GM19025 (cell line): ENCODE measurements around the gene PPFIBP1.
"Not testable (repeated sequence)": the region's sequence is repeated elsewhere in the genome, so short reads cannot be mapped to it uniquely, and the experiment has no call there.

Experiments used
- ATAC-seq: cut with Tn5 transposase; IDR thresholded peaks from one replicate; pipeline ENCODE4 v1.9.1; 2021; ENCODE audit warnings: mild to moderate bottlenecking, low read depth, moderate library complexity; ENCODE audit not compliant: unreplicated experiment

The PPFIBP1 gene

DNA sequence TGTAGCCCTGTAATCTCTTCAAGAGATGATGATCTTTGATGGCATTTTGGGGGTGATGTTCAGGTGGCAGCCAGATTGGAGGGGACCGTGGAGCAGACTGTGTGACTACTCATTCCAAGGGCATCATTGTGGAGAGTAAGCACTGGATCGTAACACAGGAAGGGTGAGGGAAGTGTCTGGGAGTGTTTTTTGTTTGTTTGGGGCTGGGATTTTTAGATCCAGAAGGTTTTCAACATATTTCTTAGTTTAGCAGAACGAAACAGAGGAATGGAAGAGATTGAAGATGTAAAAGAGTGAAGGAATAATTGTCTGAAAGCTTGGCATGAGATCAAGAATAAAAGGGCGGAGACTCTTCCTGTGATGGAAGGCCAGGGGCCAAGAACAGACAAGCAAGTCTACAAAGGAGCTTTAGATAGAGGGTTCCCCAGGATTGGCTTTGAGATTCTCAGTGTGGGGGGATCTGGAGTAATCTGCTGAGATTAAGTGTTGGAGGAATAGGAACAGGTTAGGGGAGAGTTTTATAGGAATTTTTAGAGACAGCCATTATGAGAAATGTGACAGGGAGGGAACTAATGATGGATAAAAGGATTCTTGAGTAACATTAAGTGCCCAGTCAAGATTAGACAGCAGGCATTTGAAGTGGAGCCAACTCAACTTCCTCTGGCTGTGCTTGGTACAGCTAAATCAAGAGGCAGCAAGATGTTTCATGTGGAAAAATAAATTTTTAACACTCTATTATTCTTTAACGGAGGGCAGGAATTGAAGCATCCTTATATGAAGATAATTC, 92.5 kb downstream of the PPFIBP1 start:
- no peak for ATAC-seq

GRCh38 chr12:27618836-27619235, 94.8 kb downstream of the PPFIBP1 start:
- ATAC-seq = no peak

DNA sequence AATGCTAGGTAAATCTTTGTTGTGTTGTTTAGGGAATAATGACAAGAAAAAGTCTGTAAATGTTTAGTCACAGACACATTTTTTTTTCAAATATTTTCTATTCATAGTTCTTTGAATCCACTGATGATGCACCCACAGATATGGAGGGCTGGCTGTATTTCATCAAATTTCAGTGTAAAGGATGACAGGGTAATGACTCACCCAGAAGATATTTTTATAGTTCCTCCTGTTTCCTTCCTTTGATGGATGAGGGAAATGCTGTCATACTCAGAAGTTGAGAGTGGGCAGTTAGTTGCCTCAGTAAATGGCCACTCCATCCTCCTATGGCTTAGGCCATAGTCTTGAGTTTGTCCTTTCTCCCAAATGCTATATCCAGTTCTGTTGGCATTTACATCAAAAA, 95.3 kb downstream of the PPFIBP1 start:
- ATAC-seq = no peak

- no peak for ATAC-seq
Observed at GRCh38 chr12:27620121-27620520, 96.1 kb downstream of the PPFIBP1 start.

DNA sequence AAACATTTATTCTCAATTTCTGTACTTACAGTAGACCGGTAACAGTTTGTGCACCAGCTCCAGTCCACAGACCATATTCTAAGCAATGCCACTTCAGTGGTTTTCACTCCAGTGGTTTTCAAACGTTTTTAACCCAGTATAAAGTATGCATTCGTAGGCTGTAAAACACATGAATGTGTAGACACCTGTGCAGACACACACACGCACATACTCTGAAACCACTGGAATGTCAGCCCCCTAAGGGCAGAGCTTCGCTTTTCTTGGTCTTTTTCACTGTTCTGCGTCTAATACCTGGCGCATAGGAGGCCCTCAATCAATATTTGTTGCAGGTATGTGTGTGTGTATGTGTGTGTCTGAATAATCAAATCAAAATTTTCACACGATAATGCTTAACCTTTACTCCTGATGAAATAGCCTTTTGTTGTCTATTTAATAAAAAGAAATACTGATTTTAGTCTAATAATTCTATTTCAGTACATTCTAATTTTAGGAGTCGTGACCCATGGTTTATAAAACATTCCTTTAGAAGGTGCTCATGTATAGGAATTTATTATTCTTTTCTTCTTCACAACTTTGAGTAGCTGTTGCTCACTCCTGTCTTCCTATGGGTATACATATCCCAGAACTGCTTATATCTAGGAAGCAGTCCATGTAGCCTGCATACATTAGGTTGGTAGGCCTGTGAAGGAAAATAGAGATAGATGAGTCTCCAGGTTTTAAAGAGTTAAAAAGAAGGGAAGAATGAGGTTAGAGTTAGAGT, 98.6 kb downstream of the PPFIBP1 start:
- no peak for ATAC-seq

- no peak for ATAC-seq
Observed at GRCh38 chr12:27623645-27624044, 99.6 kb downstream of the PPFIBP1 start.

DNA sequence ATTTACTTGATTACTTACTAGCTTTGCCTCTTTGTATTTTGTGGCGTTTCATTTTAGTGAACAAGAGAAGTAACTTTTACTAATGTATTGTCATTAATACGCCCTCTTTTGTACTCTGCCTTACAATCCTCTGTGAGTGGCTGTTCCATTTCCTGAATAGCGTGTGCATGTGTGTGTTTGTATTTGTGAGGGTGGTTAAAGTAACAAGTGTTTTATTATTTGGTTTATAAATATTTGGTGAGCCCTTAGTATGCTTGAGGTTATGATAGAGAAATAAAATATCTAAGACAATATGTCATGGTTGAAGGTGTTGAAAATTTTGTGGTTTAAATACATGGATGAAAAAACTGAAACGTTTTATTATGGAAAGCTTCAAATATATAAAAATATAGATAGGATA, 100.6 kb downstream of the PPFIBP1 start:
- no peak for ATAC-seq

DNA sequence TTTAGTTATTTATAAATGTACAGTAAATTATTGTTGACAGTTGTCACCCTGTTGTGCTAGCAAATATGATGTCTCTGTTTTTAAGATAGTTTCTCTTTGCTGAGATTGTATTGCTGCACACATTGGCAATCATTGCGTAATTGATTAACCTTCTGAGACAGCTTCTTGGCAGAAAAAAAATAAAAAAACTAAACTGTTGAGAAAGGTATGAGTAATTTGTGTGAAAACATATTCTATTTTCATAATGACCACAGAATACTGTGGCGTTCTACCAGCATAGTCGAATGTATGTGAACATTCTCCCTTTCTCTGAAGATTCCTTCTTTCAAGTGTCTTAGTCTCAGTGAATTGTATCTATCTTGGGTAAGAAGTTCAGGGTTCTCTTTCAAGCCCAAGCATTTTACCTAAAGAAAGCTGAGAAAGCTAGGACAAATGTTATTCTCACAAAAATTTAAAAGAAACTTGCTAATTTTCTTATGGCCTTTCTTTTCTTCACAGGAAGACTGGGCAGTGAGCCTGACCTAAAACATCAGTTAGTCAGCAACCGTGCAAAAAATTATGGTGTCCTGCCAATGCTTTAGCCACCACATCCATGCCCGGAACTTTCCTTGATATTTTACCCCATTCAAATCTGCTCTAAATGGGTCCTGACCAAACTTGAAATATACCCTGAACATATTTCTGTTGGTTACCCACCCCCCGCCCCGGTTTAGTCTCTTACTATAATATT, 103.3 kb downstream of the PPFIBP1 start:
- ATAC-seq = peak; percentile 65

DNA sequence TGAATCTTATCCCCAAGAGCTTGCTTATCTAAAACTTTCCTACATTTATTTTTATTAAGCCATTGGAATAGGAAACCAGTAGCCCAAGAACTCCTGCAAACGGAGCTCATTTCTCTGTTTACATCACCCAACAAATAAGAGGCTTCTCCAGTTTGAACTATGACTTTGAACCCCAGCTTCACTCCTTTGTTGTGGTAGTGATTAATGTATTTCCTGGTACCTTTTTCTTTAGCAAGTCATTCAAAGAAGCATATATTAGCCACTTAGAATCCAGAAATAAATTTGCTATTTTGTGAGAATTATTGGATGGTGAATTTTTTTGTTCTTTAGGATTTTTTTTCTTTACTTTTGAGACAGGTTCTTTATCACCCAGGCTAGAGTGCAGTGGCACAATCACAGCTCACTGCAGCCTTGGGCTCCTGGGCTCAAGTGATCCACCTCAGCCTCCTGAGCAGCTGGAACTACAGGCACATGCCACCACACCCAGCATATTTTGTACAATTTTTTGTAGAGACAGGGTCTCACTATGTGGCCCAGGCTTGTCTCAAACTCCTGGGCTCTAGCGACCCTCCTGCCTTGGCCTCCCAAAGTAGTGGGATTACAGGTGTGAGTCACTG, 104.0 kb downstream of the PPFIBP1 start:
- ATAC-seq = not testable (repeated sequence)

GRCh38 chr12:27630219-27630618, 106.2 kb downstream of the PPFIBP1 start:
- ATAC-seq = not testable (repeated sequence)

DNA sequence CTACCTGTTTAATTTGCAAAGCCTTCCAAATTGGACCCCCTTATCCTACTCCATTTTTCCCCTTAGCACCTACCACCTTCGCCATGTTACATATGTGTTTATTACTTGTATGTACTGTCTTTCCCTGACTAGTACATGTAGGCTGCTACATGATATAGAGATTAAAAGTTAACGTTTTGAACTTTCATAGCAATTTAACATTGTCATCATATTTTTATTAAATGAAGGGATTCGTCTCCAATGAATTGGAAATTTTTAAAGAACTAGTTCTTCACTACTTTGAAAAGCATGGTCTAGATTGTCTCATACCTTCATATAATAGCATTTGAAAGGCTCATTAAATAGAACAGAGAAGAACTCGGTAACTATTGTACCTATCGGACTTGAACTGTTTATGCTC, 107.4 kb downstream of the PPFIBP1 start:
- no peak for ATAC-seq

DNA sequence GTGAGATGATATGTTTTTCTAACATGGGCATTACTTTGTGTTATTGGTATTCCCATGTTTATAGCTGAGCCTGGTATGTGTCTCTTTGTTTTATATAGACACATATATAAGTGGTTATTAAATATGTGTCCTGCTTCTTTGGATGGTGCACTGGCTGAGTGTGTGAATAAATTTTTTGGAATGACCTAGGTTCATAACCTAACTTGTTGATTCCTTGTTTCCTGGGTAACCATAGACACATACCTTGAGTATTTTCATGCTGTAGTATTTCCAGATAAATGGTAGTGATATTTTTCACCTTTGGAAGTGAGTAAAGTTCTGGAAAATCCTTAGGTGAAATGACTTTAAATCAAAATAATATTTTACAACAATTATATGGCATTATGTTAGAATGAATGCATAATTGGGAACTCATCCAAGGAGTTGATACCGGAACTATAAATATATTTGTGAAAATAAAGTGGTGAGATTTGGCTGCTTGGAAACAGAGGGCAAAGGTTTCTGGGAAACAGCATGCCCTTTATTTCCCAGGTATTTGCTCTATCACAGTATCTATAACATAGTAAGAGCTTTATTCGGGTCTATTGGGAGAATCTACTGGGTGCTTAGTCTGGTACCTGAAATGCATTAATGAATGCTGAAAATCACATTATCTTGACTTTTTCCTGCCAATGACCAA, 107.9 kb downstream of the PPFIBP1 start:
- no peak for ATAC-seq

GRCh38 chr12:27635349-27635972, 111.5 kb downstream of the PPFIBP1 start:
- ATAC-seq = no peak

- ATAC-seq = not testable (repeated sequence)
Observed at GRCh38 chr12:27636569-27636968, 112.6 kb downstream of the PPFIBP1 start.

- no peak for ATAC-seq
Observed at GRCh38 chr12:27637524-27637923, 113.5 kb downstream of the PPFIBP1 start.

- no peak for ATAC-seq
Observed at GRCh38 chr12:27639265-27639664, 115.3 kb downstream of the PPFIBP1 start.

GRCh38 chr12:27640566-27641200, 116.7 kb downstream of the PPFIBP1 start:
- not testable (repeated sequence) for ATAC-seq

- not testable (repeated sequence) for ATAC-seq
Observed at GRCh38 chr12:27642361-27642760, 118.4 kb downstream of the PPFIBP1 start.

- not testable (repeated sequence) for ATAC-seq
Observed at GRCh38 chr12:27642892-27643291, 118.9 kb downstream of the PPFIBP1 start.
